Peyer's patch (tissue), 4 donors: ENCODE data around the gene TOM1L2. TPM values are rescaled to one million over a fixed set of nuclear protein-coding genes. Genes with fewer than 3 reads are reported as not detected.

ENCODE experiments used
- DNase-seq, 3 donors: peaks; one replicate each; pipeline ENCODE4 v3.0.0-alpha.2; 2017 to 2019
- H3K27ac ChIP-seq, 4 donors: fragments of 200-600 bp; sonication (generic); one replicate each; pipeline ENCODE4 v1.5.1; 2016 to 2019
- H3K27me3 ChIP-seq, 2 donors: fragments of 200-600 bp; sonication (generic); one replicate each; pipeline ENCODE4 v1.5.1; 2019
- H3K36me3 ChIP-seq, 3 donors: fragments of 200-600 bp; sonication (generic); one replicate each; pipeline ENCODE4 v1.5.1; 2016 to 2019
- H3K4me1 ChIP-seq, 4 donors: fragments of 200-600 bp; sonication (generic); one replicate each; pipeline ENCODE4 v1.5.1; 2016 to 2019
- H3K4me3 ChIP-seq, 4 donors: fragments of 200-600 bp; sonication (generic); 1 replicate in 3 of 4; 2 replicates in 1 of 4; pipeline ENCODE4 v1.5.1; 2016 to 2019; ENCODE audit warnings: mild to moderate bottlenecking in 1 of 4
- H3K9me3 ChIP-seq, 4 donors: fragments of 200-600 bp; sonication (generic); one replicate each; pipeline ENCODE4 v1.5.1; 2016 to 2019; ENCODE audit warnings: mild to moderate bottlenecking in 1 of 4
- CTCF ChIP-seq, 6 experiments: fragments of 450-650 bp in 4 of 6; fragments of 200-600 bp in 2 of 6; sonication (generic) in 1 of 6; IDR thresholded peaks; one replicate each; pipeline ENCODE4 v1.5.1; 2017 to 2019; ENCODE audit warnings: antibody characterized with exemption in 6 of 6, mild to moderate bottlenecking in 3 of 6, moderate library complexity in 1 of 6
- POLR2A ChIP-seq, 2 donors: fragments of 450-650 bp; IDR thresholded peaks; one replicate each; pipeline ENCODE4 v1.5.1; 2017; ENCODE audit warnings: antibody characterized with exemption in 2 of 2, mild to moderate bottlenecking in 2 of 2, moderate library complexity in 2 of 2
- total RNA-seq, 4 donors: library from RNA; depleted of rRNA; stranded (reverse); fragments of >200 nt; gene quantifications; one replicate each; pipeline ENCODE4 v1.1.0, GENCODE V29; 2016

Gene TOM1L2
- total RNA-seq, 4 donors from 2014 or later = 49.5 to 74.8 (median 62.7) TPM

DNA sequence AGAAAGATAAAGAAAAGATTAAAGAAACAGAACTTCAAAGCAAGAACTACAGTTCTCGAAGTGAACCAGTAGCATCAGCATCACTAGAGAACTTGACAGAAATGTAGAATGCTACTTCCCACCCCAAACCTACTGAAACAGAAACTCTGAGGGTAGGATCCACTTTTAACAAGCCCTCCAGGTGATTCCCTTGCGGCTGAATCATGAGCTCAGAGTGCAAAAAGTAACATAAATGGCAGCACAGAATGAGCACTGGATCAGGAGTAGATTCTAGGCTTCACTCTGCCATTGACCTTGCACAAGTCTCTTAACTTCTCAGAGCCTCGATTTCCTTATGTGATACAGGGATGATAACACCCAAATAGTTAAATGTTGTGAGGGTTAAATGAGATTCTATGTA lies 5.8 kb downstream of the TOM1L2 start:
- Histone ChIP-seq H3K4me1 (peaks cover 0 to 12% (median 1%) of the 10 kb centered on the region in 4 donors), H3K36me3 (no peaks in the 10 kb centered on the region), H3K4me3 (no peak overlapping the region), H3K9me3 (no peaks in the 10 kb centered on the region), H3K27ac (no peak overlapping the region), H3K27me3 (no peaks in the 10 kb centered on the region)
- no peak for DNase-seq
- no peak for TF ChIP-seq POLR2A (IDR thresholded peaks at IDR 0.05)
- TF ChIP-seq CTCF (IDR thresholded peaks at IDR 0.05) = no peak

- no peaks in the 10 kb centered on the region for H3K27me3 ChIP-seq
- DNase-seq = no peak
- no peak overlapping the region for H3K4me3 ChIP-seq
- no peaks in the 10 kb centered on the region for H3K36me3 ChIP-seq
- TF ChIP-seq CTCF (IDR thresholded peaks at IDR 0.05) = no peak
- TF ChIP-seq POLR2A (IDR thresholded peaks at IDR 0.05) = no peak
- no peaks in the 10 kb centered on the region for H3K9me3 ChIP-seq
- peaks cover 0 to 10% (median under 1%) of the 10 kb centered on the region in 4 donors for H3K4me1 ChIP-seq
- no peak overlapping the region for H3K27ac ChIP-seq
Measured at GRCh38 chr17:17965152-17965721, 7.0 kb downstream of the TOM1L2 start.

GRCh38 chr17:17964710-17965109 lies 7.5 kb downstream of the TOM1L2 start:
- H3K4me1 ChIP-seq = peaks cover 0 to 16% (median 2%) of the 10 kb centered on the region in 4 donors
- no peak for DNase-seq

DNA sequence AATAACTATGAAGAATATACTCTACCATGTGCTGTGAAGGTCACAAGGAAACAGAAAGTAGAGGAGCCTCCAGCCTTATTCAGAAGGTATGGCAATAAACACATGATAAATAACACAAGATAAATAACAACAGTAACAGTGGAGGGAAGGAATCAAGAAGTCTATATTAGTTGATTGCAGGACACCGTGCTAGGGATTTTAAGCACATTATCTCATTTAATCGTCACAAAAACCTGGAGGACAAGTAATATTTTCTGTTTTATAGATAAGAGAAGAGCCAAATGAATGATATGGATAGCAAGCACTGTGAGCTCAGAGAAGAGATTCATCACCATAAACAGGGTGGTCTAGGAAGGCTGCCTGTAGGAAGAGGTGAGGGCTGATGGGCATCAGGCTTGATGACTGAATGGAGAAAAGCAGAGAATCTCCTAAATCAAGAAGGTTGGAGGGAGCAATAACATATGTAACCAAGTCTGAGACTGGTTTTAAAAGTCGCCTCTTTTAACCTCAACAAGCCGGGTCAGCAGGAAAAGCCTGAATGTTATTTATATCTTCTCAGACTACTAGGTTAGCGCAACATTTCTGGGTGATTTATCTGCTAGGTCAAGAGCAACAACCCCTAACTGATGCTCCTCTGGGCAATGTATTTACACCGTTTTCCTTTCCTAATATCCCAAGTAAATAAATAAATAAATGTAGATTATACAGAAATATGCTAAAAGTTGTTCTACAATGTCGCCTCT lies 8.3 kb downstream of the TOM1L2 start:
- H3K27me3 ChIP-seq = no peaks in the 10 kb centered on the region
- peaks cover 0 to 24% (median 5%) of the 10 kb centered on the region in 4 donors for H3K4me1 ChIP-seq
- no peak overlapping the region for H3K27ac ChIP-seq
- no peak for DNase-seq
- TF ChIP-seq POLR2A (IDR thresholded peaks at IDR 0.05) (no peak), CTCF (IDR thresholded peaks at IDR 0.05) (no peak)
- no peaks in the 10 kb centered on the region for H3K36me3 ChIP-seq
- no peak overlapping the region for H3K4me3 ChIP-seq
- H3K9me3 ChIP-seq = no peaks in the 10 kb centered on the region

More at GRCh38 chr17:17964710-17965109, 7.5 kb downstream of the TOM1L2 start:
- Histone ChIP-seq H3K4me3 (no peak overlapping the region), H3K36me3 (no peaks in the 10 kb centered on the region), H3K9me3 (no peaks in the 10 kb centered on the region), H3K27ac (no peak overlapping the region), H3K27me3 (no peaks in the 10 kb centered on the region)
- no peak for TF ChIP-seq POLR2A (IDR thresholded peaks at IDR 0.05)
- TF ChIP-seq CTCF (IDR thresholded peaks at IDR 0.05) = no peak

DNA sequence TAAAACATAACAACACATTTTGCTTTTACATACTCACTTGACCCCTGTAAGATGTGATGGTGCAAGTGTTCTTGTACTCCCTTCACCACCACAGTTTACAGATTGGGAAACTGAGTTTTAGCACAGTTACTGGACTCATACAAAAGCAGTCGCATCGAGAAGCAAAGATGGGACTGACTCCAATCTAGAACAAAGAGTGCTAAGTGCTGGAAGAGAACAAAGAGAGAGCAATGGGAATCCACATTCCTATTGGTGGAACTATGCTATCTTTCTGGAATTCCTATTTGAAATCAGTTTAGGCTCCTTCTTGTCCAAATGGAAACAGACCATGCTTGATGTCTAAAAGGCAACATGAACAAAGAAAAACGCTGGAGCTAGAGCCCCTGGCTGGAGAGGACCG lies 9.1 kb downstream of the TOM1L2 start:
- H3K4me1 ChIP-seq = peaks cover 0 to 32% (median 9%) of the 10 kb centered on the region in 4 donors

More for the DNA sequence above, 9.1 kb downstream of the TOM1L2 start:
- Histone ChIP-seq H3K36me3 (no peaks in the 10 kb centered on the region), H3K27ac (no peak overlapping the region), H3K4me3 (no peak overlapping the region), H3K9me3 (no peaks in the 10 kb centered on the region), H3K27me3 (no peaks in the 10 kb centered on the region)
- TF ChIP-seq CTCF (IDR thresholded peaks at IDR 0.05) (no peak), POLR2A (IDR thresholded peaks at IDR 0.05) (no peak)
- no peak for DNase-seq
